GF-D8 (cell line): ENCODE measurements around the gene PLCG2.
"Not testable (repeated sequence)": the region's sequence is repeated elsewhere in the genome, so short reads cannot be mapped to it uniquely, and the experiment has no call there.

ENCODE experiments used
- DNase-seq: peaks from one replicate; lab custom pipeline; 2025; lab: John Stamatoyannopoulos, UW

Gene PLCG2

DNA sequence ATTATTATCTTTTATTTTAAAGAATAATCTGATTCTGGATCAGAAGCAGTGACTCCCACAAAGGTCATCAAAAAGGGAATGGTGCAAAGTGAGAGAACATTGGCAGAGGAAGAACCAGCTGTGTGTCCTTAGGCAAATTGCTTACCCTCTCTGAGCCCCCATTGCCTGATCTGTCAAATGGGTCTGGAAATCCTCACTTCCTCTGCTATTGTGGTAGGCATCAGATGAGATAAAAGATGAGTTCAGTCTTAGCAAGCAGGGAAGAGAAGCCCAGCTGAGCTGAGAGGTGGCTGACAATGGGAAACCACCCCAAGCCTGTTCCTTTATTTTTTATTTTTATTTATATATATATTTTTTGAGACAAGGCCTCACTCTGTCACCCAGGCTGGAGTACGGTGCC, 24.2 kb upstream of the PLCG2 start:
- no peak for DNase-seq

DNA sequence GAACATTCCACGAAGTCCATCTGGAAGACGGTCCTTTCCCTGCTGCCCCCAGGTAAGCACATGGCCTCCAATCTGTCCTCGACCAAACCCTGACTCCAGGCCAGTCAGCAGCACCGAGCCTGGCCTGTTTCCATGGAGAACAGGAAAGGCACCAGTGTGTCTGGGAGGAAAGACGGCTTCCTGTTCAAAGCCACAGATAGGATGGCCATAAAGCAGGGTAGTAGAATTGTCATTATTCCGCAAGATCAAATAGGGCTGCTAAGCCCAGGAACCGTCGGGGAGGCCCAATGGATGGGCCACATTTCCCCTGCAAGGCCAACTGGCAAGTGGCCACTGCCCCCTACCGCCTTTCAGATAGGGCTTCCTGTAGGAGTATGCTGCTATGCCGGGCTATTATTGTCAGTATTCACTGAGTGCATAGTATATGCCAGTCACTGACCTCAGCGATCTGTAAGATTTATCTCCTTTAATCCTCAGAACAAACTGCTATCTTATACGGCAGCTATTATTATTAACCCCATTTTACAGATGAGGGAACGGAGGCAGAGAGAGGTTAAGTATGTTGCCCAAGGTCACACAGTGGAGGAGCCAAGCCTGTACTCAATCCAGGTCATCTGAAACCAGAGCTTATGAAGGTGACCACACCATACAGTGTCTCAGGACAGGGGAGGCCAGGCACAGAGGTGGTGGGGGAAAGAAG, 23.0 kb upstream of the PLCG2 start:
- DNase-seq, result peak; percentile 92

DNA sequence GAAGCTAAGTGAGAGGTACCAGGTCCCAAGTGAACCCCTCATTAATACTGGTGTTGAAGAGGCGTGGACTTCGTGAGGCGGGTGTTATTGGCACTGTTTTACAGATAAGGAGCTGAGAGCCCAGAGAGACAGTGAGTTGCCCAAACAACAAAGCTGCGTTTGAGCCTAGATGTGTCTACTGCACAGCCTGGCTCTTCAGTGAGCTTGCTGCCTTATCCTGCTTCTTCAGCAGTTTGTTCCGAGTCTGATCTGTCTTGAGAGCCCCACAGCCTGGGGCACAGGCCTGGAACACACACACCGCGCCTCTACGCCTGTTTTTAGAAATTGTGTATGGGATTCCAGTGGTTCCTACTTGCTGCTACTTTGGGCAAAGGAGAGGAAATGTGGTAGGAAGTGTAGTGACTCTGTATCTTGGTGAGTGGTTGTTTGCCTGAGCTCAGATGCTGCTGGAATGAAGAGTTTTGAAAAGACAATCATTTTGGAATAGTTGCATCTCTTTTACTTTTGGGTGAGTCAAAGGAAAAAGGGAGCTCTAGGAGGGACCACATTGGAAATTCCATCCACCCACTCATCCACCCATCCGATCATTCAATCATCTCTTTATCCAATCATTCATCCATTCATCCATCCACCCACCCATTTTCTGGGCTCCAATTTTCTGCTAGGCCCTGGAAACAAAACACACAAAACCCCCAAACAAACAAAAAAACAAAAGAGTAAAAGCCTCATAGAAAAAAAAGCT, 22.3 kb upstream of the PLCG2 start:
- no peak for DNase-seq

DNA sequence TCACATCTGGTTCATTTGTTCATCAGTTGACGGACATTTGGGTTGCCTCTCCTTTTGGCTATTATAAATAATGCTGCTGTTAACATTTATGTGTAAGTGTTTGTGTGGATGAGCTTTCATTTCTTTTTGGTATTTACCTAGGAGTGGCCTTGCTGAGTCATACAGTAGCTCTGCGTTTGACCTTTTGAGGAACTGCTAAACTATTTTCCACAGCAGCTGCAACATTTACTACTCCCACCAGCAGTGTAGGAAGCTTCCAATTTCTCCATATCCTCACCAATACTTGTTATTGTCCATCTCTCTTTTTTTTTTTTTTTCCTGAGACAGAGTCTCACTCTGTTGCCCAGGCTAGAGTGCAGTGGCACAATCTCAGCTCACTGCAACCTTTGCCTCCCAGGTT, 20.7 kb upstream of the PLCG2 start:
- peak; percentile 55 for DNase-seq

DNA sequence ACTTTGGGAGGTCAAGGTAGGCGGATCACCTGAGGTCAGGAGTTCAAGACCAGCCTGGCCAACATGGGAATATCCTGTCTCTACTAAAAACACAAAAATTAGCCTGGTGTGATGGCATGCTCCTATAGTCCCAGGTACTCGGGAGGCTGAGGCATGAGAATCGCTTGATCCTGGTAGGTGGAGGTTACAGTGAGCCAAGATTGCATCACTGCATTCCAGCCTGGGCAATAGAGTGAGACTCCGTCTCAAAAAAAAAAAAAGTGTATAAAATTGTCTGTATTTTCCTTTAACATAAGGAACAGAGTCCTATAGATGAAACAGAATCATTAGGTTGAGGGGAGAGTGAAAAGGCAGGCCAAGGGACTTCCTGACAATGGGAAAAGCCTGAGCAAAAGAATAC, 16.8 kb upstream of the PLCG2 start:
- DNase-seq, result not testable (repeated sequence)

DNA sequence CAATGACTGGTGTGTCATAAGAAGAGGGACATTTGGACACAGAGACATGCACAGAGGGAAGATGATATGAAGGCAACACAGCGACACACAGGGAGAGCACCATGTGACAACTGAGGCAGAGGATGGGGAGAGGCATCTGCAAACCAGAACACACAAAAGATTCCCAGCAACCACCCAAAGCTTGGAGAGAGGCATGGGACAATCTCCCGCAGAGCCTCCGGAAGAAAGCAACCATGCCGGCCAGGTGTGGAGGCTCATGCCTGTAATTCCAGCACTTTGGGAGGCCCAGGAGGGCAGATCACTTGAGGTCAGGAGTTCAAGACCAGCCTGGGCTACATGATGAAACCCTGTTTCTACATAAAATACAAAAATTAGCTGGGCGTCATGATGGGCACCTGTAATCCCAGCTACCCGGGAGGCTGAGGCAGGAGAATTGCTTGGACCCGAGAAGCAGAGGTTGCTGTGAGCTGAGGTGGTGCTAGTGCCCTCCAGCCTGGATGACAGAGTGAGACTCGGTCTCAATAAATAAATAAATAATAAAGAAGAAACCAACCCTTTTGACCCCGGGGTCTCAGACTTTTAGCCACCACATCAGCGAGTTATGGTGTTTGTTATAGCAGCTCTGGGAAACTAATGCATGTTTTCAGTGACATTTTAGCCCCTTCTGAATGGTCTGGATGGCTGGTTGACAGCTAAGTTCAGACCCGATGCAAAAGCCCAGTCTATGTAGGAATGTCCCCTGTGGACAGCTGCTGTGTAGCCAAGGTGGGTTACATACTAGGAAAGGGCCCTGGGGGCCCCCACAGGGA, 13.8 kb upstream of the PLCG2 start:
- no peak for DNase-seq

DNA sequence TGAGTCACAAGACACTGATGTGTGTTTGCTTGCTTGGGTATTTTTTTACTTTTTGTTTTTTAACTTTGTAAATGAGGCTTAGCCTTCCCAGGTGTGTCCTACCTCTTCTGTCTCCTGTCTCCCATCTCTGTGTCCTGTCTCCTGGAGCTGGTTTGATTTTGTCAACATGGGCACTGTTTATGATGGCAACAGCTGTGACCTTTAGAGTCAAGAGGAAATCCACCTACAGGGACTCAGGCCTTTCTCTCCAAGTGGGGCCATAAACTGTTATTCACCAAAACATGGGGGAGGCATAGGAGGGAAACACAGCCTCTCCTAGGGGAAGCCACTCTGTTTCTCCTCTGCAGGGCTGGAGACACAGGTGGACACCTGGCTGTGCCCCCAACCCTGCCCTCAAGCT, 13.1 kb upstream of the PLCG2 start:
- DNase-seq, result no peak

DNA sequence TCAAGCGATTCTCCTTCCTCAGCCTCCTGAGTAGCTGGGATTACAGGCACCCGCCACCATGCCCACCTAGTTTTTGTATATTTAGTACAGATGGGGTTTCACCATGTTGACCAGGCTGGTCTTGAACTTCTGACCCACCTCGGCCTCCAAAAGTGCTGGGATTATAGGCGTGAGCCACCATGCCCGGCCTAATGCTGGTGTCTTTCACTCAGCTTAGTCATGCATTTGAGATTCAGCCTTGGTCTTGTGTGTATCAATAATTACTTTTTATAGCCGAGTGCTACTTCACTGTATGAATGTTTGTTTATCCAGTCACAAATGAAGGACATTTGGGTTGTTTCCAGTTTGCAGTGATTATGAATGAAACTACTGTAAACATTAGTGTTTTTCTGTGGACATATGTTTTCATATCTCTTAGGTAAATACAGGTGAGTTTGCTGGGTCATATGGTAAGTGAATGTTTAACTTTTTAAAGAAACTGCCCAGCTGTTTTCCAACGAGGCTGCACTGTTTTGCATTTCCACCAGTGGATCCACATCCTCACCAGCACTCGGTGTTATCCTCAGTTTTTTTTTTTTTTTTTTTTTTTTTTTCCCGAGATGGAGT, 11.0 kb upstream of the PLCG2 start:
- no peak for DNase-seq

DNA sequence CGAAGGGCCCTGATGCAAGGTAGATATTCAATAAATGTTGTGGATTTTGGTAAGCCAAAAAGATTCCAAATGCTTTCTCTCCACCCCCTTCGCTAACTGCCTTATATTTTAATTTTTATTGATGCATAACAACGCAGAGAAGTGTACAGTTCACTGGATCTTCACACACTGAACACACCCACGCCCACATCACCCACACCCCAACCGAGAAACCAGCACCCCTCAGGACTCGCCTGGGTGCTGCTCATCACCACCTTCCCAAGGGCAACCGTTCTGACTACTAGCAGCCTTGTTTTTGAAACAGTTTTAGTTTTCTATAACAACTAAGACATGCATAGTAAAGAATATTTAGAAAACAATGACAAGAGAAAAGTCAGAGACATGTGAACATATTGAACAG, 9.1 kb upstream of the PLCG2 start:
- DNase-seq, result no peak

DNA sequence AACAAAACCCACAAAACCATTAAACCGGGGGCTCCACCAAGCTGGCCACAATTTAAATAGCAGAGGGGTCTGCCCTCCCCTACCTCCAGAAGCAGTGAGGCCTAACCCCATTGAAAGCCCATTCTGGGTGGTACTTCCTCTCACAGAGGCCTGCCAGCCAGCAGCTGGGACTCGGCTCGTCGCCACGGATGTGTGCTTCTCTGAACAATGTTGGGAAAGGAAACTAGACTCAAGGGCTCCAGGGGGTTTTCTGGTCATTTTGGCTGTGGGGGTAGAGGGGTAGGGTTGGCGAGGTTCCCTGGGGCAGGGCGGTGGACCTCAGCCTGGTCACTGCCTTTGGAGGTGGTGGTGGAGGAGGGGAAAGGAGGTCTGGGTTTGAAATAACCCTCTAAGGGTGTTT, 4.7 kb upstream of the PLCG2 start:
- DNase-seq, result no peak

DNA sequence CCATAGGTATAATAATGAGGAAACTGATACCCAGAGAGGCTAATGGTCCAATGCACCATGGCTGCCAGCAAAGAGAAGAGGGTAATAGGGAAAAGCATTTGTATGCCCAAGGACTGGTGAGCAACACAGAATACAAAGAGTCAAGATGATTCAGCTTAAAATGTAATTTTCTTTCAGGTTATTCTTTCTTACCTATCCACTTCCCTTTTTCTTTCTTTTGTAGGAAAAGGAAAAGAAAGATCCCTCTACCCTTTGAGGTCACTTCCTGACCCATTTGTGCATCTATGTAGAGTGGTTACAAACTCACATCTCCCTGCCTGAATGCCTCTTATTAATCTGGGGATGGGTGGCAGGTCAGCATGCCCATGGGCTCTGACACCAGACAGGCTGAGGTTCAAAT, 3.5 kb upstream of the PLCG2 start:
- DNase-seq, result no peak

DNA sequence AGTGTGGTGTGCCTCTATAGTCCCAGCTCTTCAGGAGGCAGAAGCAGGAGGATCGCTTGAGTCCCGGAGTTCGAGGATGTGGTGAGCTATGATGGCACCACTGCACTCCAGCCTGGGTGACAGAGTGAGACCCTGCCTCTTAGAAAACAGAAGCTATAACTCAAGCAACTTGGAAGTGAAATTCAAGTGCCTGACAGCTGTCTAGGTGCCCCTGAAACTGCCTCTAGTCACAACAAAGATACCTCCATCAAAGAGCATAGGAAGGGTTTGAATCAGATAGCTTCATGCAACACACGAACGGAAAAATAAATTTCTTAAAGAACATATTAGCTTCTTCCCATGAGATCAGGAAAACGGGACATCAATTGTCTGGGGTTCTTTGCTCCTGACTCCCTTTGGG, 860 bp upstream of the PLCG2 start:
- no peak for DNase-seq

DNA sequence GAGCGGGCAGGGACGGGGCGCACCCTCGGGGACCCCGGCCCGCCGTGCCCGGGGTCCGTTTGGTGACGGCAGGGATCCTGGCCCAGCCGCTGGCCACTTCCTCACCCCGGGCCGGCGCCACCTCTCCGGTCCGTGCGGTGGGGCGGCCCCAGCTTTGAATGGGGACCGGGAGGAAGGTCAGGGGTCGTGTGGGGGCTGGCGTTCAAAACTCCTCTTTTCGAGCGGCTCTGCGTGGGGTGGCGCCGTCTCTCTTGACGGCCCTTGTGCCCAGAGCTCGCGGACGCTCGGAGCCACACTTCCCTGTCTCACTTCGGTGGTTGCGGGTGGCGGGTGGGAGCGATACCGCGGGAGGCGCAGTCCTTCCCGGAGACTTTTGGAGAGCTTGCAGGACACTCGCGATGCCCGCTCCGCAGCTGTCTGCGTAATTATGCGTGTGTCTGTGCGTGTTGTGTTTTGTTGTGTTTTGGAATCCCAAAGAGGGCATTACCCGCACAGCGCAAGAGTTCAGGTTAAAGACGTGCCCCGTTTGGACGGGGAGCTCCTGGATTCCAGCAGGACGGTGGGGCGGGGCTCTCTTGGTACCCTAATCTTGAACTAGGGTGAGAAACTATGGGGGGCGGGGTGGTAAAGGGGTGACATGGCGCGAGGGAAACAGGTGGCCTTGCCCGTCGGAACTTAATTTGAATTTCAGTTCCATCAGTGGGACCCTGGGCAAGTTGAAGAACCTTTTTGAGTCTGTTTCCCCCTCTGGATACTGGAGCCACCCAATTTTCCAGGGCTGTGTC, 637 bp downstream of the PLCG2 start:
- no peak for DNase-seq

DNA sequence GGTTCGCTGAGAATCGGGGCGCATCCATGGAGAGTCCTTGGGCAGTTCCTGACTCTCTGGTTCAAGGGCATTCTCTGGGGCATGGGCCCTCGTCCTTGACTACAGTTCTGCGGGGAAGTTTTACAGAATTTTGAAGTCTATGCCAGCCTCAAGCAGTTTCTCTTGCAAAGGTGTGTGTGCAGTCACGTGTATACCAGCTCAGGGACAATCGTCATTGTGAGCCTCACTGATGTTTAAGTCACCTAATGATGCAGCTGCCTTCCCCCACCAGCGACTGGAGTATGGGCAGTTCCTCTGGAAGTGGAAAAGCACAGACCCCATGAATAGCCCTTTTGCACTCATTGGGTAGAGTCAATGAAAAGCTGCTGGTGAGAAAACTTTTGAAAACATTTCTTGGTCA, 1.3 kb downstream of the PLCG2 start:
- no peak for DNase-seq

DNA sequence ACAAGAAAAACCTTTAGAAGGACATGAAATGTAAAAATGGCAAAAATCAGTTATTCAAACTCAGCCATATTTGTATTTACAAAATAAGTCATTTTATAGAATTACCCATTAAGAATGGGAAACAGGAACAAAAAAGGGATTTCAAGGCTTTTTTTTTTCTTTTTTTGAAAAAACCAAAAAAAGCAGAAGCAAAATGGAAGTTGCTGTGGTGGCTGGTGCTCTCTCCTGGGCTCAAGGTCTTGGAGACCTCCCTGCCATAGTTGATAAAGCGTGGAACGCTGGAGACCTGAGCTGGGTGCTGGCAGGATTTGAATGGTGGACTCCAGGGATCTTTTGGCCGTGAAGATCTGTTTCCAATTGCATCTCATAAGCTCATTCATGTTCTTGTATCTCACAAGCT, 3.1 kb downstream of the PLCG2 start:
- no peak for DNase-seq

DNA sequence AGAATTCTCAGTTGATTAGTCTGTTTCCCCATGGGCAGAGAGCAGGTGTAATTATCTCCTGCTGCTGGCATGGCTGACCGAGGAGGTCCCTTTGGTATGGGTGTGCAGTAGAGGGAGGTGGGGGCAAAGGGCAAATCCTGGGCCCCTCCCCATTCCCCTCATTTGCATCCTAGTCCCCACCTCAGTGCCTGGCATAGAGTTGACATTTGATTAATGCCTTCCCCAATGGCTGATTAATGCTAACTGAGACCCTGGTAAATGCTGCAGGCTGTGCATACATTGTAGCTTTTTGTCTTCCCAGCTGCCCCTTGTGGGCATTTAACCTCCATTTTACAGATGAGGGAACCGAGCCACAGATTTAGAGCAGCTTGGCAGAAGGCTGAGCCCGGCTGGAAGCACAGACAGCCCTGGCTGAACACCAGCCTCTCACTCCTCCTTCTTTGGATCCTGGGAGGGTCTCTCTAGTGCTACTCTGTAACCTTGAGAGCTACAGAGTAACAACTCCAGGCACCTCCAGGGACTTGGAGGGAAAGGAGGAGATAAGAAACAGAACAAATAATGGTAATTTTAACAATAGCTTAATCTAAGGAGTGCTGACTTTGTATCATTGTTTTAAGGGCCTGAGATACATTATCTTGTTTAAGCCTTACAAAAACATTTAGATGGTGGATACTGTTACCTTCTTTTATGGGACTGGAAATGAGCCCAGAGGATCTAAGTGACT, 5.1 kb downstream of the PLCG2 start:
- DNase-seq, result no peak

DNA sequence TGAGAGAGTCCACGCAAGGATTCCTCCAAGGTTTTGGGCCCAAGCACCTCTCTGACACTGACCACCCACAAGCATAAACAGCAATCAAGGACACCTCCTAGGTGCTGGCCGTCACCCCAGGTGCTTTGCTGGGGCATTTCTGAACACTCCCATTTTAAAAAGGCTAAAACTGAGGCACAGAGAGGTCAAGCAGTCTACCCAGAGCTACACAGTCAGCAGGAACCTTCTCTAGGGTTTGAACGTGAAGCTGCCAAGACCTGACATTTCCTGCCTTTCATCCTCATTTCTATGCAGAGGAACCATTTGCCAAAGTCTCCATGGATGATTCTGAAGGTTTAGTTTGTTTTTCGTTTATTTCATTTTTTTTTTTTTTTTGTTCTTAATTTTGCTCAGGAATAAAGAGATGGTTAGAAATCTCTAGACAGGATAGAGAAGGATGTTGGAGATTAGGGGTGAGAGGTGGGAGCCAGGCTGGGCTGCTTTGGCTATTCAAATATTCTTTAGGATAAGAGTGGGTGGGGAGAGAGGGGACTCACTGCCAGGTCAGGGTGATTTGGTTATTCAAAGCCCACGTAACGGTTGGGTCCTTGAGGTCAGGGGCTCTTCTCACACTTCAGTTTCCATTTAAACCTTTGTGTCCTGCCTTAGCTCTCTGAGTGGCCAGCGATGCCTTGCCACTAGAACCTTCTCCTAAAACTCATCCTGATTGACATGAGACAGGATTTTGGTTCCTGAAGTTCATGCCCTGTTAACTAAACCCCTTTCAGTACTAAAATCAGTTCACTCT, 6.2 kb downstream of the PLCG2 start:
- DNase-seq, result no peak

DNA sequence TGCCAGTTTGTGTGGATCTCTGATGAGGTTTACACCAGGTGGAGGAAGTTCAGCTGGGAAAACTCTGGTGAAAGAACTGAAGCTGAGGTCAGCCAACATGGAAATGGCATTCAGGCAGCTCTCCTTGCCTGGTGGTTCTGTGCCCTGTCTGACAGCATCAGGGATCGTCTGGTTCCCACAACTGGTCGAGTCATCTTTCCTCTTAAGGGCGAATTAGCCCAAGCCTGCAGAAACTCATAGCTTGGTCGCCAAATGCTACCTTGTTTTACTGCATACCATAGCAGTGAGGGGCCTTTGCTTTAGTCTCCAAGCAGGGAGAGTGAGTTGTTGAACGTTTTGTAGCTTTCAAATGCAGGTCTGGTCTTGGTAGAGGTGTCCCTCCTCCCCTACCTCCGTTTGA, 7.2 kb downstream of the PLCG2 start:
- DNase-seq, result no peak

DNA sequence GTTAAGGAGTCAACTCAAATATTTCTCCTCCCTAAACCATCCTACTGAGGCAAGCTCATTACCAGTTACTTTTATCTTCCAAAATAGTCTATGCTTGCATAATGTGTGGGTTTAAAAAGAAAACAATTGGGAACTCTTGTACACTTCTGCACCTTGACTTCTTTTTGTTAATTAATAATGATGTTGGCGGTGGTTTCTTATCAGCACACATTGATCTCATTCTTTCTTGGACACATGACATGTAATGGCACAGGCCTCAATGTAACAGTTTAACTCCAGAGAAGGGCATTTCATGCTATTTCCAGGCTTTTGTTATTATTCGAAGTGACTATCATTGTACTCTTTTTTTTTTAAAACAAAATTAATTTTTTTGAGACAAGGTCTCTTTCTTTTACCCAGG, 7.8 kb downstream of the PLCG2 start:
- DNase-seq, result no peak

DNA sequence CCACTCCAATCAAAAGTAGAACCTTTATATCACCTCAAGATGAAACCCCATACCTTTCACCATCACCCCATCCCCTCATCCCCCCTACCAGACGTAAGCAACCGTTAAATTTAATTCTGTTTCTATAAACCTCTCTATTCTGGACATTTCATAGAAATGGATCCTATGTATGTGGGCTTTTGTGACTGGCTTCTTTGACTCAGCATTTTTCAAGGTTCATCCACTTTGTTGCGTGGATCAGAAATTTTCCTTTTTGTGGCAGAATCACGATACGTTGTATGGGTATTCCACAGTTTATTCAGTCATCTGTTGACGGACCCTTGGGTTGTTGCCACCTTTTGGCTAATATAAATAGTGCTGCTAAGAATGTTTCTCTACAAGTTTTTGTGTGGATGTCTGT, 8.6 kb downstream of the PLCG2 start:
- no peak for DNase-seq
